NB4 (cell line): ENCODE results near the gene NEK1.
"Not testable (repeated sequence)": the region's sequence is repeated elsewhere in the genome, so short reads cannot be mapped to it uniquely, and the experiment has no call there.

Source experiments
- DNase-seq: peaks from one replicate; pipeline ENCODE4 v3.0.0; 2010; ENCODE audit warnings: low read depth
- H3K4me3 ChIP-seq: one replicate; pipeline ENCODE4 v1.5.1; 2011; ENCODE audit warnings: mild to moderate bottlenecking, low read depth, low read length, moderate library complexity
- CTCF ChIP-seq: IDR thresholded peaks from one replicate; pipeline ENCODE4 v1.5.1; 2012; ENCODE audit warnings: low read depth, low read length
- MAX ChIP-seq: IDR thresholded peaks from 2 replicates; pipeline ENCODE4 v1.6.1; 2011; ENCODE audit warnings: low read depth, low read length
- MYC ChIP-seq: IDR thresholded peaks from 2 replicates; pipeline ENCODE4 v1.6.1; 2011; ENCODE audit warnings: low read depth, low read length
- POLR2A ChIP-seq: IDR thresholded peaks from 2 replicates; pipeline ENCODE4 v1.6.1; 2011; ENCODE audit warnings: mild to moderate bottlenecking; ENCODE audit not compliant: insufficient read length; ENCODE audit errors: extremely low read depth

Gene NEK1

GRCh38 chr4:169630069-169630468 lies 17.7 kb upstream of the NEK1 start:
- H3K4me3 ChIP-seq, result no peak overlapping the region
- DNase-seq, result no peak
- TF ChIP-seq CTCF, result no peak
- no peak for TF ChIP-seq POLR2A
- TF ChIP-seq MAX, result no peak
- TF ChIP-seq MYC, result no peak

- TF ChIP-seq CTCF (no peak), MYC (no peak), MAX (no peak), POLR2A (no peak)
- DNase-seq, result no peak
These were observed 16.2 kb upstream of the NEK1 start for GRCh38 chr4:169628579-169628978.

DNA sequence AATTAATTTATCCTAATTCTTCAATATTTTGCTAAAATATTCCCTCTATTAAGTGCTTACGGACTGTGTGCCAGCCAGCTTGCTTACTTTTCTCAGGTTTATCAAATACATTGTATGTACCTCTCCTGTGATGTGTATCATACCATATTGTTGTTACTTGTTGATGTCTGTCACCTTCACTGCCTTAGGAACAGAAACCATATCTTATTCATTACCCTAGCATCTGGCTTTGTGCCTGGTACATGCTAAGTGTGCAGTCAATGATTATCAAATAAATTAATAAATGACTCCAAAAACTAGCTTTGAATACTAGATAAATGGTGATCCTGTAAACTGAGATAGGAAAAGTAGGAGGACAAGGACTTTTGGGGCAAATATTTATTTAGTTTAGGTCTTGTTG lies 14.9 kb upstream of the NEK1 start:
- TF ChIP-seq MYC, result no peak
- TF ChIP-seq MAX, result no peak
- no peak for TF ChIP-seq POLR2A
- no peak for TF ChIP-seq CTCF
- no peak for DNase-seq
- no peak overlapping the region for H3K4me3 ChIP-seq

More at GRCh38 chr4:169628579-169628978, 16.2 kb upstream of the NEK1 start:
- H3K4me3 ChIP-seq, result no peak overlapping the region

GRCh38 chr4:169626331-169627282 lies 14.2 kb upstream of the NEK1 start:
- H3K4me3 ChIP-seq, result no peak overlapping the region
- no peak for DNase-seq
- TF ChIP-seq MAX (no peak), CTCF (no peak), MYC (no peak), POLR2A (no peak)

- H3K4me3 ChIP-seq, result no peak overlapping the region
- TF ChIP-seq MAX (no peak), CTCF (no peak), MYC (no peak), POLR2A (no peak)
- DNase-seq, result no peak
These were observed 13.5 kb upstream of the NEK1 start for GRCh38 chr4:169625886-169626285.

DNA sequence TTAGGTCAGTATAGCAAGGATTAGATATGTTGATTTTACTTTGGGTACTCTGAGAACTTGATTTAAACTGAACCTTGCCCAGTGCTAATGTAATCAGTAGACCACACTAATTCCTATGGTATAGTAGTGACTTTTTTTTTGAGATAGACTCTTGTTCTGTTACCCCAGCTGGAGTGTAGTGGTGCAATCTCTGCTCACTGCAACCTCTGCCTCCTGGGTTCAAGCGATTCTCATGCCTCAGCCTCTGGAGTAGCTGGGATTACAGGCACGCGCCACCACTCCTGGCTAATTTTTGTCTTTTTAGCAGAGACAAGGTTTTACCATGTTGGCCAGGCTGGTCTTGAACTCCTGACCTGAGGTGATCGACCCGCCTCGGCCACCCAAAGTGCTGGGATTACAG lies 11.6 kb upstream of the NEK1 start:
- not testable (repeated sequence) for H3K4me3 ChIP-seq, DNase-seq
